GM21717 (cell line): ENCODE measurements around the gene PDE4B.
"Not testable (repeated sequence)": the region's sequence is repeated elsewhere in the genome, so short reads cannot be mapped to it uniquely, and the experiment has no call there.

Experiments used
- ATAC-seq: cut with Tn5 transposase; IDR thresholded peaks from one replicate; pipeline ENCODE4 v1.9.1; 2021; ENCODE audit warnings: mild to moderate bottlenecking, moderate library complexity; ENCODE audit not compliant: unreplicated experiment

PDE4B gene

GRCh38 chr1:66043186-66043585 lies 250.5 kb downstream of the PDE4B start:
- ATAC-seq = no peak

- ATAC-seq = no peak
Measured at GRCh38 chr1:66044912-66045311, 252.2 kb downstream of the PDE4B start.

GRCh38 chr1:66046415-66046814 lies 253.7 kb downstream of the PDE4B start:
- ATAC-seq = no peak

GRCh38 chr1:66048011-66048410 lies 255.3 kb downstream of the PDE4B start:
- no peak for ATAC-seq

GRCh38 chr1:66050123-66050522 lies 257.4 kb downstream of the PDE4B start:
- no peak for ATAC-seq

GRCh38 chr1:66050633-66051032 lies 257.9 kb downstream of the PDE4B start:
- no peak for ATAC-seq

GRCh38 chr1:66055092-66055491 lies 262.4 kb downstream of the PDE4B start:
- no peak for ATAC-seq

- not testable (repeated sequence) for ATAC-seq
Measured at GRCh38 chr1:66057448-66057847, 264.8 kb downstream of the PDE4B start.

- ATAC-seq = no peak
Measured at GRCh38 chr1:66058558-66058957, 265.9 kb downstream of the PDE4B start.

- not testable (repeated sequence) for ATAC-seq
Measured at GRCh38 chr1:66067219-66067618, 274.5 kb downstream of the PDE4B start.

GRCh38 chr1:66069976-66070876 lies 277.5 kb downstream of the PDE4B start:
- ATAC-seq = no peak

- no peak for ATAC-seq
Measured at GRCh38 chr1:66073388-66073787, 280.7 kb downstream of the PDE4B start.

- no peak for ATAC-seq
Measured at GRCh38 chr1:66074147-66074546, 281.5 kb downstream of the PDE4B start.

GRCh38 chr1:66078412-66078811 lies 285.7 kb downstream of the PDE4B start:
- ATAC-seq = no peak

GRCh38 chr1:66083003-66083402 lies 290.3 kb downstream of the PDE4B start:
- ATAC-seq = no peak

GRCh38 chr1:66084442-66084841 lies 291.7 kb downstream of the PDE4B start:
- ATAC-seq = no peak

GRCh38 chr1:66085600-66085999 lies 292.9 kb downstream of the PDE4B start:
- no peak for ATAC-seq

- no peak for ATAC-seq
Measured at GRCh38 chr1:66088787-66089186, 296.1 kb downstream of the PDE4B start.

- ATAC-seq = no peak
Measured at GRCh38 chr1:66090859-66091457, 298.3 kb downstream of the PDE4B start.

- no peak for ATAC-seq
Measured at GRCh38 chr1:66095190-66095589, 302.5 kb downstream of the PDE4B start.

GRCh38 chr1:66100959-66101358 lies 308.3 kb downstream of the PDE4B start:
- not testable (repeated sequence) for ATAC-seq

- ATAC-seq = not testable (repeated sequence)
Measured at GRCh38 chr1:66104076-66104475, 311.4 kb downstream of the PDE4B start.
